SK-N-MC (cell line): Measurements from ENCODE around the gene TCN2.

ENCODE experiments used
- DNase-seq: peaks from one replicate; pipeline ENCODE4 v3.0.0-alpha.2; 2011; ENCODE audit warnings: low read depth, low spot score
- H3K27ac ChIP-seq: fragments of 200-600 bp; sonication (generic); 2 replicates; pipeline ENCODE4 v1.5.1; 2016; ENCODE audit warnings: mixed run types
- H3K36me3 ChIP-seq: fragments of 200-600 bp; sonication (generic); 2 replicates; pipeline ENCODE4 v1.6.1; 2017; ENCODE audit warnings: antibody characterized with exemption, low read length, mixed read lengths; ENCODE audit not compliant: insufficient read depth
- H3K4me3 ChIP-seq: fragments of 200-600 bp; sonication (generic); 2 replicates; pipeline ENCODE4 v1.5.1; 2016
- H3K9ac ChIP-seq: fragments of 200-600 bp; sonication (generic); 2 replicates; pipeline ENCODE4 v1.8.0; 2017; ENCODE audit warnings: mixed run types, mixed read lengths; ENCODE audit not compliant: insufficient read length
- H3K9me3 ChIP-seq: fragments of 200-600 bp; sonication (generic); 2 replicates; pipeline ENCODE4 v1.6.1; 2017; ENCODE audit warnings: low read depth, mild to moderate bottlenecking, antibody characterized with exemption, low read length, moderate library complexity, mixed read lengths
- EZH2 ChIP-seq: fragments of 200-600 bp; sonication (generic); IDR thresholded peaks from one replicate; pipeline ENCODE4 v1.6.1; 2017; ENCODE audit warnings: antibody characterized with exemption
- FOXP2 ChIP-seq: optimal IDR thresholded peaks from 2 replicates; pipeline ENCODE3; 2011; ENCODE audit warnings: mild to moderate bottlenecking, moderate library complexity; ENCODE audit not compliant: insufficient read depth; ENCODE audit errors: extremely low read length, control extremely low read depth
- POLR2AphosphoS5 ChIP-seq: IDR thresholded peaks from 2 replicates; pipeline ENCODE4 v1.6.1; 2012; ENCODE audit warnings: mild to moderate bottlenecking, low read depth, low read length, borderline replicate concordance

Gene TCN2

GRCh38 chr22:30643055-30643875 lies 36.3 kb downstream of the TCN2 start:
- TF ChIP-seq POLR2AphosphoS5 = no peak
- no peak for TF ChIP-seq FOXP2
- no peak for TF ChIP-seq EZH2
- H3K4me3 ChIP-seq = no peak overlapping the region
- no peak overlapping the region for H3K27ac ChIP-seq
- no peaks in the 10 kb centered on the region for H3K36me3 ChIP-seq
- H3K9ac ChIP-seq = no peak overlapping the region
- H3K9me3 ChIP-seq = no peaks in the 10 kb centered on the region
- DNase-seq = no peak

DNA sequence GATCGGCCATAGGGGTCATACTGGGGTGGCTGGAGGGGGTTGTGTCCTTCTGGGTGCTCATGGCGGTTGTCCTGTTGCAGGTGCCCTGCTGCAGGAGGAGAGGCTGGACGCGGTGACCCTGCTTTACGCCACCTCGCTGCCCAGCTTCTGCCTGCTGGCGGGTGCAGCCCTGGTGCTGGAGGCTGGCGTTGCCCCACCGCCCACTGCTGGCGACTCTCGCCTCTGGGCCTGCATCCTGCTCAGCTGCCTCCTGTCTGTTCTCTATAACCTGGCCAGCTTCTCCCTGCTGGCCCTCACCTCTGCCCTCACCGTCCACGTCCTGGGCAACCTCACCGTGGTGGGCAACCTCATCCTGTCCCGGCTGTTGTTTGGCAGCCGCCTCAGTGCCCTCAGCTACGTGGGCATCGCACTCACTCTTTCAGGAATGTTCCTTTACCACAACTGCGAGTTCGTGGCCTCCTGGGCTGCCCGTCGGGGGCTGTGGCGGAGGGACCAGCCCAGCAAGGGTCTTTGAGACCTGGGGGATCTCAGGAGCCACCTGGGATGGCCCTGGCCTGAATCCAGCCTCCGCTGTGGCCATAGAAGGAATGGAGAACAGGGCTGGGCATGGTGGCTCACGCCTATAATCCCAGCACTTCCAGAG lies 39.7 kb downstream of the TCN2 start:
- no peak for DNase-seq
- Histone ChIP-seq H3K9ac (no peak overlapping the region), H3K36me3 (no peaks in the 10 kb centered on the region), H3K27ac (no peak overlapping the region), H3K4me3 (no peak overlapping the region), H3K9me3 (no peaks in the 10 kb centered on the region)
- TF ChIP-seq POLR2AphosphoS5 = no peak
- TF ChIP-seq FOXP2 = no peak
- TF ChIP-seq EZH2 = no peak

DNA sequence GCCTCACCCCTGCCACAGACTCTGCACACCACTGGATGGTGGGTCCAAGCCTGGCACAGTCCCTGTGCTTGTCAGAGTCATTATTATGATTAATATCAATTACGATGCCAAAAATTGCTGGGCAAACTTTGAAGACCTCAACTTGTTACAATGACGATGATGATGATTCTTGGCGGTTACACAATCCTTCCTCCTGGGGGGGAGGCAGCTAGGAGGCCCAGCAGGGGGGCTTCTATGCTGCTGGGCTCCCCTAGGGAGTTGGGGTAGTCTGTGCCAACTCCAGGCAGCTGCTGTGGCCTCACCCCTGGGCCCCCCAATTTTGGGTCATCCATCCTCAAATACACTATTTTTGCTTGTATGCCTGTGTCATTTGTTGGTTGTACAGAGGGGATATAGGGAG lies 40.6 kb downstream of the TCN2 start:
- Histone ChIP-seq H3K9ac (no peak overlapping the region), H3K36me3 (no peaks in the 10 kb centered on the region), H3K4me3 (no peak overlapping the region), H3K27ac (no peak overlapping the region), H3K9me3 (no peaks in the 10 kb centered on the region)
- TF ChIP-seq EZH2 = no peak
- no peak for TF ChIP-seq FOXP2
- TF ChIP-seq POLR2AphosphoS5 = no peak
- DNase-seq = no peak

GRCh38 chr22:30648825-30649224 lies 41.9 kb downstream of the TCN2 start:
- Histone ChIP-seq H3K27ac (no peak overlapping the region), H3K9me3 (no peaks in the 10 kb centered on the region), H3K36me3 (no peaks in the 10 kb centered on the region), H3K4me3 (no peak overlapping the region), H3K9ac (no peak overlapping the region)
- DNase-seq = no peak
- TF ChIP-seq POLR2AphosphoS5 (no peak), FOXP2 (no peak), EZH2 (no peak)

- no peak for DNase-seq
- no peak for TF ChIP-seq EZH2
- TF ChIP-seq FOXP2 = no peak
- TF ChIP-seq POLR2AphosphoS5 = no peak
- Histone ChIP-seq H3K4me3 (no peak overlapping the region), H3K9ac (no peak overlapping the region), H3K27ac (no peak overlapping the region), H3K36me3 (no peaks in the 10 kb centered on the region), H3K9me3 (no peaks in the 10 kb centered on the region)
Measured at GRCh38 chr22:30649430-30650007, 42.5 kb downstream of the TCN2 start.

- TF ChIP-seq EZH2 (no peak), FOXP2 (no peak), POLR2AphosphoS5 (no peak)
- no peaks in the 10 kb centered on the region for H3K9me3 ChIP-seq
- no peaks in the 10 kb centered on the region for H3K36me3 ChIP-seq
- DNase-seq = no peak
- no peak overlapping the region for H3K4me3 ChIP-seq
- H3K9ac ChIP-seq = no peak overlapping the region
- H3K27ac ChIP-seq = no peak overlapping the region
Measured at GRCh38 chr22:30650508-30651116, 43.6 kb downstream of the TCN2 start.

DNA sequence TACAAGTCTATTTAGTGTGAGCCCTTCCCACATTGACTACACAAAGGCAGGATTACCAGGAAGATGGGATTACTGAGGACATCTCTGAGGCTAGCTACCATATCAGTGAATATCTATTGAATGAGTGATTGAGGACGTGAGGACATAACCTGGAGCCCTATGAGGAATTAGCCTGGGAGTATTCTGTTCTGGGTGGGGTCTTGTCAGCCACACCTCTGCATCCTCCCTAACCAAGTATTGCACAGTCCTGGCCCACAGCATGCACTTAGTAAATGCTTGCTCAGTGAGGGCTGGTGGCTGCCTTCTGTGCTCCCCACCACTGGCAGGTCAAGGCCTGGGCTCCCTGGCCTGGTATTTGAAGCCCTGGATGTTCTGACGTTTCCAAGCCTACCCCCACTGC lies 45.9 kb downstream of the TCN2 start:
- TF ChIP-seq FOXP2 (no peak), EZH2 (no peak)
- H3K36me3 ChIP-seq = no peaks in the 10 kb centered on the region
- H3K27ac ChIP-seq = no peak overlapping the region
- H3K4me3 ChIP-seq = no peak overlapping the region
- H3K9me3 ChIP-seq = no peaks in the 10 kb centered on the region
- DNase-seq = no peak
- H3K9ac ChIP-seq = no peak overlapping the region

DNA sequence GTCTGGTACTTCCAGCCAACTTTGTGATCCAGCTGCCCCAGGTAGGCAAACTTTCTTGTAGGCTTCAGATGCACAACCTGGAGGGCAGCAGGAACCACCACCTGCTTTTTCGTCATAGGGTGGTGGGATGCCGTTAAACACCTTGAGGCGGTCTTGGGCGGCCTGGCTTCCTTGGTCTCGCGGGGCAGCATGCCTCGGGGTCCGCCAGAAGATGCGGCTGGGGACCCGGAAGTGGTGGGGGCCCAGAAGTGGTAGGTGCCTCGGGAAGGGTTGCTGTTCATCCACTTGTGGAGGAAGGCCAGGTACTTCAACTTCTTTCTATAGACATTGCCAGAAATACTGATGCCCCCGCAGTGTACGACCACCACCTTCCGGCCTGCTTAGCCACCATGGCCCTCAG lies 47.4 kb downstream of the TCN2 start:
- Histone ChIP-seq H3K36me3 (no peaks in the 10 kb centered on the region), H3K9ac (no peak overlapping the region), H3K27ac (no peak overlapping the region), H3K9me3 (no peaks in the 10 kb centered on the region), H3K4me3 (no peak overlapping the region)
- TF ChIP-seq FOXP2 (no peak), EZH2 (no peak), POLR2AphosphoS5 (no peak)
- no peak for DNase-seq
